GM19463 (cell line): ENCODE data around the gene DUSP7.

ENCODE experiments used
- ATAC-seq: cut with Tn5 transposase; IDR thresholded peaks from one replicate; pipeline ENCODE4 v1.9.1; 2021; ENCODE audit warnings: mild to moderate bottlenecking, moderate library complexity; ENCODE audit not compliant: unreplicated experiment

Gene DUSP7

DNA sequence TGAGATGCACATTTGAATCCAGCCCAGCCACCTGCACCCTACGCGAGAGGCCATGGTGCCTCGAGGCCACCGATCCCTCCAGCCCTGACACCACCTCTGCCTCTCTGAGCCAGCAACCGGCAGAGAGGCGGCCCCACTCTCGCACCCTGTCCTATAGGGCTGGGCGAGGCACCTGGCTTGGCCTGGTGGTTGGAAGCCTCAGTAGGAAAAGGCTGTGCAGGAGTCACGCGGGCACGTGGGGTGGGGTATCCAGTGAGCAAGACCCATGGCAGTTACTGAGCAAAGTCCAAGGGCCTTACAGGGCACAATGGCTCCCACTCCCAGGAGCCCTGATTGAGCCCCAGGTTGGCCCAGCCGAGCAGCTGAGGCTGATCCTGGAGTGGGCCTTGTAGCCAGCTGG lies 12.4 kb upstream of the DUSP7 start:
- ATAC-seq = no peak

DNA sequence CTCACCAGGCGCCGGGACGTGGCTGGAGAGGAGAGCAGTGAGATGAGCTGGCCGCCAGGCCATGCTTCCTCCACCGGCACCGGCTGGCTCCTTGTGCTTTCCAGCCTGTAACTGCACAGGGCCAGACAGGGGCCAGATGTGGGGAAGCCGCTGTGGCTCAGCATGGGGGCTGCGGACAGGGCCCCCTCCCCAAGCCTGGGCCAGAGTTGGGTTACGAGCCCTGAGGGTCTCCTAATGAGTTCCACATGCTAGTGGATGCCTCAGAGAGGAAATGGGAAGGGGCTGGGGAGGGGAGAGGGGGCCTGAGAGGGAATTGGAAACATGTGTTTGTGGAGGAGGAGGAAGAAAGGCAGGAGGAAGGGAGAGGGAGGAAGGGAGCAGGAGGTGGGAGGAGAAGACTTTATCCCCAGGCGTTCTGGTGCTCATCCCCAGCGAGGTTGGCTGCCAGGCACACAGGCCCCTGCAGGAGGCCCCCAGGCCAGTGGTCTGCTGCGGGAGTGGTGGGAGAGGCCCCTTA lies 11.7 kb upstream of the DUSP7 start:
- ATAC-seq = no peak

DNA sequence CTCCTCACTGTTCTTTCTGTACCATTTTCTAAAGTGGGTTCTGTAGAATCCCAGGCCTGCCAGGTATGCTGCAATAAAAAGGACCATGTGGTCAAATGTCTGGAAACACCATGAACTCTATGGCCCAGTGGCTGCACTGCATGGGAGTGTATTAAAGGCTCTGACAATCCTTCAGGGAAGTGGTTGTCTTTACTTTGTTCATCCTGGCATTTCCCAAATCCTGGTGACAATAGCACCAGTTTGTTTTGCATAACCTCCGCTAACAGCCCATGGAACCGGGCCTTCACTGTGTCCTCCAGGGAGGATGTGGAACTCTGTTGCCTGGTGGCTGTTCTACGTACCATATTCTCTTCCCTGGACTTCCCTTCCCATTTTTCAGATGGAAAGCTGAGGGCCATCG lies 11.2 kb upstream of the DUSP7 start:
- no peak for ATAC-seq

DNA sequence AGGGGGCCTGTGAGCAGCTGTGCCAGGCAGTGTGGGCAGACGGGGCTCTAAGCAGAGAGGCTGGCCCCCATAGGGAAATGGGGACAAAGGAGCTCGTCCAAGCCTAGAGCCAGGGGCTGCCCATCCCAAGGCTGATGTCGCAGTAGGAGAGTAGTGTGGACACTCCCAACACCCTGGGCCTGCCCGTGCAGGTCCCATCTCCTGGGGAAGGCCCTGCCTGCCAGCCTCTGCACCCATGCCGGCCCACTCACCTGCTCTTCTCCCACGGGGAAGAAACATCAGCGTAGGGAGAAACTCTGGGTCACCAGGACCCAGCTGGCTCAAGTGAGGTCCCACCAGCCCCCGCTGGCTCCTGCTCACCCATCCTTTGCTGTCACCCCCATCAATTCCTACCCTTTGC lies 10.7 kb upstream of the DUSP7 start:
- ATAC-seq = no peak

DNA sequence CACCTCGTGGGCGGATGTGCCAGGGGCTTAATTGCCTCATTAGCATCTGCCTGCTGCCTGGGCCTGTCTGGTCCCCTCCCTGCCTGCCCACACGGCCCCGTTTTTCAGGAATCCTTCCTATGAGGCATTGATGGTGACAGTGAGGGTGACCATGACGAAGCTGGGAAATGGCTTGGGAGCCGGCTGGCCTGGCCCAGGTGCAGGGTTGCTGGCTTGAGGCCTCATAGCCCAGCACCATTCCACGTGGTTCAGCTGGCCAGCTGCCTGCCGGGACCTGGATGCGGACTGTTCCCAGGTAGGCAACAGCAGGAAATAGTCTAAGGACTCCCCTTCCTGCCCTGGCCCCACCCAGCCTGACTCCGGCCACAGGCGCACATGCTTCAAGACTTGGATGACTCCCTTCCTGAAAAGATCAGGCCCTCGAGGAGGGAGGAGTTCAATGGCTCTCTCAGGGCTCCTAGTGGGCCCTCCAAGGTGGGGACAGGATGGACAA lies 8.9 kb upstream of the DUSP7 start:
- ATAC-seq = no peak

DNA sequence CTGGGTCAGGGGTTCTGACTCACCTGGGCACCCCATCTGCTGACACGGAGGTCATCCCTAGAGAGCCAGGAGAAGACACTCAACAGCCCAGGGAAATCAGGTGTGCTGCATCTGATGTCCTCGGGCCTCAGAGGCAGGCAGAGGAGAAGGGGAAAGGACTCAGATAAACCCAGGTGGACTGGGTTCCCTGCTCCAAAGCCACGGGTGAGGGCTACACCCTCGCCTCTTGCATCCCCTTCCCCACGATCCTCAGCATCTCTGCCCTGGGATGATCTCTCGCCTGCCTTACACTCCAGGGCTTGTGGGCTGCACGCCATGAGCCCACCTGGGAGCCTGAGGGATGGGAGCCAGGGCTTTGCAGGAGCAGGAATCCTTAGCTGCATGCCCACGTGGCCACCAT lies 8.2 kb upstream of the DUSP7 start:
- no peak for ATAC-seq

DNA sequence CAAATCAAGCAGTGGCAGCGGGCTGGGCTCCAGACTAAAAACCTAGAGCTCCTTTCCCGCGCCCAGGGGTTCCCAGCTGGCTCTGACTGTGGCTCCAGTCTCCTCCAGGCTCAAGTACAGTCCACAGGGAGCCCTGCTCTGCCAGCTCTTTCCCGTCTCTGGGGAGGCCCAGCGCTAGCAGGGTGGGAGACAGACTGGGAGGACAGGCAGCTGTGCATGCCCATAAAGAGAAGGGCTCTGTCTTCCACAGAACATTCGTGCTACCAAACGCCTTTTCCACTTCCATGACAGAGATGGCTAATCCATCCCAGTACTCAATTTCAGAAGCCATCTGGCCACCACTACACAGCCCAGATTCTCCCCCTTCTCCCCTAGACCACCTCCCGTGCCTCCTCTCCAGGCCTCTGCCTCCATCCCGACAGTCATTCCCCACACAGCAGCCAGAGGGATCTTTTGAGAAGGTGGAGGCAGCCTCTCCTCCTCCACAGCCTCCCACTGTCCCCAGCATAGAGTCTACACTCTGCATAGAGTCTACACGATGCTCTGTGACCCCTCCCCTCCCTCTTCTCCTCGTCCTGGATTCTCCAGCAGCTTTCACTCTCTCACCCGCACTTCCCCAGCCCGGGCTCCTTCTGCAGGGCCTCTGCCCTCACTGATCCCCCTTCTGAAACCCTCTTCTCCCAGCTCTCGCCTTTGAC lies 6.8 kb upstream of the DUSP7 start:
- no peak for ATAC-seq

DNA sequence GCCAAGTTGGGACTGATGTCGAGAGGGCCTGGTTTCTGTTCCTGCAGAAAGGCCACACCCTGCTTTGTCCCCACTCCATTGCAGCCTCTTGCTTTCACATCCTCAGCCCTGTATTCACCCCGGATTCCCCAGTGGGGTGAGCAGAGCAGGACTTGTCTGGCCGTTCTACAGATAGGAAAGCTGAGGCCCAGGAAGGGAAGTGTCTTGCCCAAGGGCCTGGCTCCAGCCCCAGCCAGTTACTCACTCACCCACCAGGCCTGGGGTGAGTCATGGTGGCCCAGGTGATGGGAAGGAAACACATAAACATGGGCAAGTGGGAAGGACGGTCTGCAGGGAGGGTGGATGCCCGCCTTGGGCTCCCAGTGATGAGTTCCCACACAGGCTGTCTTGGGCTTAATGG lies 6.1 kb upstream of the DUSP7 start:
- ATAC-seq = peak; percentile 40

DNA sequence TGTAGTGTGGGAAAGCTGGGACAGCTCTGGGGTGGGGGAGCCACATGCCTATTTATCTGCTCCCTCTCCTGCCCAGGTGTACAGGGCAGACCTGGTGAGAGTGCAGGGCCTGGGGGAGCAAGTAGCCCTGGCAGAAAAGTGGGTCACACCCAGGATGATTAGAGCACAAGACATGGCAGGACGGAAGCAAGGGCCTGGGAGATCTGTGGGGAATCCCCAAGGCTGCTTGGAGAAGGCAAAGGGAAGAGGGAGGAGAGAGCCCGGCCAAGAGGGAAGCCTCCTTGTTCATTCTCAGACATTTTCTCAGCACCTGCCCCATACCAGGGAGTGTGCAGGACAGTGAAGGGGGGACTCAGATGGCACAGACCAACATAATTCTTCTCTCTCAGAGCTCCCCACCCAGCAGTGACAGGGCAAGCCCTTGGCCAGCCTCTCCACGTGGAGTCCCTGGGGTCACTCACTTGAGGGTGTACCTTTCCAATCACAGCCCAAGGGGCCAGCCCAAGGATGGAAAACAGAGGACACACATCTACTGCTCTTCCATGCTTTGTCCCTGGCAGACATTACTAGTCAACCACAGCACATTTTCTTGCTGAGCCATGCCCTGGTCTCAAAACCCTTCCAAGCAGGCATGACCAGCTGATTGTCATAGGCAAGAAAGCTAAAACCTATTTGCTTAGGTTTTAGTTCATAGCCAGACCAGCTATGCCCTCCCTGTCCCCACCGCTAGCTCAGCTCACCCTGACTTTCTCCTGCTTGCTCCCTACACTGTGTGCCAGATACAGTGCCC lies 4.9 kb upstream of the DUSP7 start:
- ATAC-seq = no peak

DNA sequence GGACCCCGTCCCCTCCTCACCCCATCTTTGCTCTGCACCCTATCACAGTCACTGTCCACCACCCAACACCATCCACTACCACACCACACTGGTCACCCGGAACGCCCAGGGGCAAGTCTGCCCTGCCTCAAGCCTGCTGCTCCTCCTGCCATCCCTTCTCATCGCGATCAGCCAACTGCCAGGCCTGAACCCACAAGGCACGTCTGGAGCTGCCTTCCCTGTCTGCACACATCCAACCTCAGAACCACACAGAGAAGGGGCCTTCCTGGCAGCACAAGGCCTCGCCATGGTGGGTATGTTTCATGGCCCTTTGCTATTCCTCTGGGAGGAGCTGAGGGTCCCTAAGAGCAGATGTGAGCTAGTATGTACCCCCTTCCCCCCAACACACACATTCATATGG lies 3.4 kb upstream of the DUSP7 start:
- no peak for ATAC-seq

DNA sequence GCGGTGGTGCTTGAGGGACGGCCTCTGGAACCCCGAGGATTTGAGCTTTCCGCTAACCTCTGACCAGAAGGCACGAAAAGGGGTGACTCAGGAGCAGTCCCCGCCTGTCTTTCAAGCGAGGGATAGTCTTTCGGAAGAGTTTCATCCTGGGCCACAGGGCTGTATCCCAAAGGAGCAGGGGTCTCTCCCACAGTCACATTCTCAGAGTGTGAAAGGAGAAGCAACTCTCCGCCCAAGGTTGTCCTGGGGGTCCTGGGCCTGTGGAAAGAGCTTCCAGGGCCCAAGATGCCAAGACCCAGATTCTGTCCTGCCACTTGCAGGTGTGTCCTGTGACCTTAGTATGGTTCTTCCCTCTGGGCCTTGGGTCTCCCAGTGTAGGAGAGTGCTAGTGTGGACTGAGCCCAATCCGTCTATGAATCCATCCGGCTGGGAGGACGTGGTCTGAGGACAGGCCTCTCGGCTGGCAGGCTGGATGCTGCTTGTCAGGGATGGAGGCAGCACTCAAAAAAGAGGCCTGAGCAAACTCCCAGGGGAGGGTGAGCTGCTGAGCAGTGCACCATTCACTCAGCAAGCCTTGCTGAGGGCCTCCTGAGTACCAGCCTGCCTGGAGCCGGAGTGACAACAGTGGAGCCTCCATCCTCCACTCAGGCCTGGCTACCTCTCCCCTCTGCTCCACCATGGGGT lies 1.6 kb upstream of the DUSP7 start:
- ATAC-seq = no peak

DNA sequence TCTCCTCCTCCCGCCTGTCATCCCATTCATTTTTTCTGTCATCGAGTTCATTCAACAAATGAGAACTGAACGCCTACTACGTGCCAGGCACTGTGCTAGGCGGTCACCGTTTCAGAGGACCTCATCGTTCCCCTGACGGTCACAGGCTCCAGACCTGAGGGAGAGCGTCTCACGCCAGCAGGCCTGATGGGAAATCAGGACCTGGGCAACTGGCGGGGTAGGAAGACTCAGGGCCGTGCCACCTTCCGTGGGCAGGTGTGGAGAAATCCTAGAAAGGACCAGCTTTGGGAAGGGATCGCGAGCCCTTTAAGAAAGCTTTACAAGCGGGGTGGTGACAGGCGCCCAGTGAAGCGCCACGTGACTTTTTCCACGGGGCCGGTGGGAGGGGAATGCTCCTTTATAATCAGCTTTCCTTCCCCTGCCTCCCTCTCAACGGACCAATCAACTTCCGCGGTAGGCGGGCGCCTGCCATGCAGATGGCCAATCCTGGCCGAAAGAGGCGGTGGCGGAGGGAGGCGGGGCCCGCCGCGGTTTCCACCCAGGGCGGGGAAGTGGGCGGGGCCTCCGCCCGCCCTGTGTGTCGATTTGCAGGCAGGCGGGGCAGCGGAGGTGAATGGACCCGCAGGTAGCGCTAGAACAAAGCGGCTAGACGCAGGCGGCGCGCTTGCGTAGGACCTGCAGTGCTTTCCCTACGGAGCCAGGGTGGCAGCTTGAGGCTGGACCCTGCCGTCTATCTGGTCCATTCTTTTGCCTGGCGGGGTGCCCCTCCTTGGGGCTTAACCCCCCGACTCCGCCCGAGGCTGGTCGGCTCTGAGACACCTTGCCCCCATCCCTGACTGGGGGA lies 819 bp upstream of the DUSP7 start:
- ATAC-seq = peak; percentile 76

DNA sequence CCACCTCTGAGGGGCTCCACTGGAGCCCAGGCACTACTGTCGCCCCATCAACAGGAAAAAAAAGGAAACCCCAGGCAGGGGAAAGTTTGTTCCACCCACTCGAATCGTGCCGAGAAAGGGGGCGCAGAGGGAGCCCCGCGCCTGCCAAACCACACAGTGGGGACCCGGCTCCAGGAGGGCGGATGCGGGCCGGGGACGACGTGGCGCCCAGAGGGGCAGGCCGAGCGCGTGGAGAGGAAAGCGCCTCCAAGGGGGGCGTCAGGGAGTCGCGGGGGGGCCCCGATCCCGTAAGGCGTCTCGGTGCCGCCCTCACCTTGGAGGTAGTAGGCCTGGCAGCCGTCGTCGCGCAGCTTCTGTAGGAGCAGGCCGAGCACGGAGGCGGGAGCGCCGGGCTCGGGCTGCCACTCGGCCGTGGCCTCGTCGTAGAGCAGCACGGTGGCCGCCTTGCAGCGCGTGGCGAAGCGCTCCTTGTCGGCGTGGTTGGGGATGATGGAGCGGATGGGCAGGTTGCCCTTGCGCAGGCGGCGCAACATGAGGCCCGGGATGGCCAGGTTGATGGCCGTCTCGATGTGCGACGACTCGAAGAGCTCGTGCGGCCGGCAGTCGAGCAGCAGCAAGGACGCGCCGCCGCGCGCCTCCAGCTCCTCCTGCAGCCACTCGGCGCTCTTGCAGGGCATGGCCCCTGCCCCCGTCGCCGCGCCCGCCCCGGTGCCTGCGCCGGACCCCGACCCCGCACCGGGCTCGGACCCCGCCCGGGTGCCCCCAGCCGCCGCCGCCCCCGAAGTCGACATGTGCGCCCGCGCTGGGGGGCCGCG lies 627 bp downstream of the DUSP7 start:
- no peak for ATAC-seq

DNA sequence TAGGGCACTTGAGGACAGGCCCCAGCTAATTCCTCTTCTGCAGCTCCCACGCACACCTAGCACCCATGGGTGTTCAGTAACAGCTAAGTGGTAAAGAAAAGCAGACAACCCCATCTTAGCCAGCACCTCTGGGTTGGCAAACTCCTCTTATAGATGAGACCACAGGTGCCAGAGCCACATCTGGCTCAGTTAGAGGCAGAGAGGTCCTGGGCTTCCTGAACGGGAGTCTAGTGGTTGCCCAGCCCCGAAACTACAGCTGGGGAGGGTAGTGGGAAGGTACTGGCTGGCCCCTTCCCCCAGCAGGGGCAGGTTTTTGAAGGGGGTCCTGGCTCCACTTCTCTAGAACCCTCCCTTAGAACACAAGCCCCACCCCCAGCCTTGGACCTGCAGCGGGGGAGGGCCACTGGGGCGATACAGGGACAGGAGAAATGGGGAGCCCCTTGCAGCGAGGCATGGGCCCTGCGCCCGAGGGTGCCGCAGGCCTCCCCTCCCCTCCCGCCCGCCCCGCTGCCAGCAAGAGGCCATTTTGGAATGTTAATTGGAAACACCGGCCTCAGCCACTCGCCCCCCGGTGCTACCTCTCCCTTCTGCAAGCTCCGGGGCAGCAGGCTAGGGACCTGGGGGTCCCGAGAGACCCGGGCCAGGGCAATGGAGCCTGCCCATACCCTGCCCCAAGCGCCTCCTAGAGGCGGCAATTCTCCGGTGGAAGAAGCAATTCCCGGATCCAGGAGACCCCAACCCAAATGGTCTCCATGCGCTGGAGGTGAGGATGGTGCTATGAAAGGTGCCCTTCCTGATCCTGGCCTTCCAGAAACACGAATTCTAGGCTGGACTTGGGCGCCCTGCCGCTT lies 1.5 kb downstream of the DUSP7 start:
- ATAC-seq = no peak

DNA sequence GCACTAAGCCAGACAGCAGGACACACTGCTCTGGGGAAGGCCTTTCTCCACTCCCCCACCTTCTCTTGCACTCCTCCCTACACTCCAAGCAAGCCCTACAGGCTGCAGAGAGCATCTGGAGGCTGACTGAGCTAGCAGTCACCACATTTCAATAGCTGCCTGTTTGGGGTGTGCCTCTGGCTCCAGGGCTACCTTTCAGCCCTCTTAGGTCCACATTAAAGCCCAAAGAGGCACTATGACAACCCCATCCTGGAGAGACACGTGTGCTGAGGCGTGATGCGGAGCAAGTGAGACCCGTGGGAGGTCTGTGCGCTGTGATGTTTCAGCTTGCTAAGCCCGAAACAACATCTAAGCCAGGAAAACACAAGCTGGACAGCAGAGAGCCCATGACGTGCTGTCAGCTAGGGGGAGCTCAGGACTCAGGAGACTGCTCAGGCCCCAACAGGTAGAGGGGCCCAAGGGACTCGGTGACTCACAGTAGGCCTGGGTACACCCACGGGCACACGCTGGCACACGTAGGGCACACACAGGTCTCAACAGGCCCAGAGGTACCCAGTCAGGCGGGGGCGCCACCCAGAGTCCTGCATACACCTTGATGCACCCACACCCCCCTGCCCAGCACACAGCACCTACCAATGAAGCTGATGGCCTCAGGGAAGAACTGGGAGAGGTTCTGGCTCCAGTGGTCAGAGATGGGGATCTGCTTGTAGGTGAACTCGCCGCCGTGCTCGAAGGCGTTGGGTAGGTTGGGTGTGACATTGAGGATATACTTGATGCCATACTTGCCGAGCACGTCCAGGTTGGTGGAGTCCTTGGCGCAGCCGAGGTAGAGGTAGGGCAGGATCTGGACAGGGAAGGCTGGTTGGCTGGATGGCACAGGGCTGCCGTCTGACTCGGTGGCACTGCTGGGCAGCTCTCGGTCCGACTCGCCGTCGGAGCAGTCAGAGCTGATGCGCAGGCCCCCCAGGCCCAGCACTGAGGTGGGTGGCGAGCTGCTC lies 2.8 kb downstream of the DUSP7 start:
- no peak for ATAC-seq

DNA sequence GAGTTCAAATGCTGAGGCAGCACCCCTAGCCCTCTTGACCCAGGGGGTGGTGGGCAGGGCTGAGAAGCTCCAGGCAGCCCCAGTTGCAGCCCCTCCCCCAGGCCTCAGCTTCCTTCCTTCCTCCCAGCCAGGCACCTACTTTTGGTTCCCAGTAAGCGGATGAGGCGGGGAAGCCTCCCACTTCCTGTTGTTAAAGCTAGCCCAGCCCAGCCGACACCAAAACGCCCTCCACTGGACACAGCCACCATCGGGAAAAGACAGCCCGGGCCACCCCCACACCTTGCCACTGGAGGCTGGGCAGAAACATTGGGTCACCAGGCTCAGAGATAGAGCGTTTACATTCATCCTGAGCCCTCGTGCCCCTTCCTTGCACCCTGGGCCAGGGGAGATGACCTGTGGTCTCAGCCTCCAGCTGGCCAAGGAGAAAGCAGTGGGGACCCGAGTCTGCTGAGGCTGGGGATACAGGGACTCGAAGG lies 3.5 kb downstream of the DUSP7 start:
- ATAC-seq = no peak

DNA sequence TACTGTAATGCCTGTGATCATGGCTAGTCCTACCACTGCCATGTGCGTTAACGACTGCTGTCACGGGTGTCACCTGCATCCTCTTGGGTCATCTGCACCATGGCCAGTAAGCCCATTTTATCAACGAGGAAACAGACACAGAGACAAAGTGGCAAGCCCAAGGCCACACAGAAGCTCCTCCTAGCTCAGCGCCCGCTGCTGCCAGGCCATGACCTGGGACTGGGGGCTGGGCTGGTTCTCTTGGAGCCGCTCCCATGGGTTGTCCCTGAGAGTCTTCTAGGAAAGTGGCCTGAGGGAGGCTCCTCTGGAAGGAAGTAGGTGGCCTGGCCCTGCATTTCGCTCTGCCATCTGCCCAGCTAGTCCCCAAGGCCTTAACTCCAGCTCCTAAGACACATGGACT lies 4.9 kb downstream of the DUSP7 start:
- no peak for ATAC-seq

DNA sequence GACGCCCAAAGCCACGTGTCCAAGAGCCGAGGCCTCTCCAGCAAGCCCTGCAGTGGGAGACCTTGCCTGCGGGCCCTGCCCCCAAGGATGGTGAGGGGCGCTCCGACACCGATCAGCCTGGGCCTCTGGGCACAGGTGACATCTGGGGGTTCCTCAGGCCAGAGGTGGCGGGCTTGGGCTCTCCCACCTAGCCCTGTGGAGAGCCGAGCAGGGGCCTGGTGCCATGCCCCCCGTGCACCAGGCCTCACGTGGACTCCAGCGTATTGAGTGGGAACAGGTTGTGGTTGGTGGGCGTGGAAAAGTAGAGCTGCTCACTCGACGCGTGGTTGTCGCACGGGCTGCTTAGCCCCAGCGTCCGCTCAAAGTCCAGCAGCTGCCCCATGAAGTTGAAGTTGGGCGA lies 5.8 kb downstream of the DUSP7 start:
- no peak for ATAC-seq
